ENCODE data around the gene MSS51. TPM values are rescaled to one million over a fixed set of nuclear protein-coding genes. Genes with fewer than 3 reads are reported as not detected.

Gene MSS51
- total and polyA plus RNA-seq, 2 donors (not counting 3 experiments of a cell fraction or from before 2014, with no cell fraction given): 1.8 to 3.5 TPM

DNA sequence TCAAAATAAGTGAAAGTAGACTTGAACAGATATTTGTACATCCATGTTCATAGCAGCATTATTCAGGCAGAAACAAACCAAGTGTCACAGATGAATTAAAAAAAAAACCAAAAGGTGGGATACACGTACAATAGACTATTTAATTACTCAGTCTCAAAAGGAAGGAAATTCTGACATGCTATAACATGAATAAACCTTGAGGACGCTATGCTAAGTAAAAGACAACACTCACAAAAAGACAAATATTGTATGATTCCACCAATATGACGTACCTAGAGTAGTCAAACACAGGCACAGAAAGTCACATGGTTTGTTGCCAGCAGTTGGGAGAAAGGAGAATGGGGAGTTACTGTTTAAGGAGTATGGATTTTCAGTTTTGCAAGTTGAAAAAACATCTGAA, 56.7 kb downstream of the MSS51 start:
- Histone ChIP-seq H4K20me1 (replicated peaks; ENCODE audit: control insufficient read depth, extremely low read depth, insufficient read depth, low read length) (no peaks in the 10 kb centered on the region), H3K9me3 (replicated peaks; ENCODE audit: control insufficient read depth, insufficient read depth, low read length) (no peaks in the 10 kb centered on the region)

More for the DNA sequence above, 56.7 kb downstream of the MSS51 start:
- no peak overlapping the region for H2AFZ ChIP-seq (ENCODE audit: low read depth, low read length)
- no peaks in the 10 kb centered on the region for H3K27me3 ChIP-seq (ENCODE audit: control insufficient read depth in 2 of 2, insufficient read depth in 2 of 2, low read length in 2 of 2)
- TF ChIP-seq FOS (IDR thresholded peaks at IDR 0.05; ENCODE audit: borderline replicate concordance, insufficient read depth, low read length) (no peak), EZH2 (IDR thresholded peaks at IDR 0.05; ENCODE audit: borderline replicate concordance, low read depth, low read length, severe bottlenecking) (no peak), GATA2 (IDR thresholded peaks at IDR 0.05; ENCODE audit: insufficient read depth, insufficient read length, low read depth, low read length) (no peak), JUN (IDR thresholded peaks at IDR 0.05; ENCODE audit: borderline replicate concordance, insufficient read depth, insufficient read length, low read depth) (no peak), POLR2AphosphoS5 (IDR thresholded peaks at IDR 0.05; ENCODE audit: insufficient read depth, low read depth, low read length) (no peak), MYC (IDR thresholded peaks at IDR 0.05; ENCODE audit: low read depth, low read length) (no peak), POLR2A (IDR thresholded peaks at IDR 0.05; ENCODE audit: low read depth, low read length) (no peak)
- TF ChIP-seq, protein P1, sequence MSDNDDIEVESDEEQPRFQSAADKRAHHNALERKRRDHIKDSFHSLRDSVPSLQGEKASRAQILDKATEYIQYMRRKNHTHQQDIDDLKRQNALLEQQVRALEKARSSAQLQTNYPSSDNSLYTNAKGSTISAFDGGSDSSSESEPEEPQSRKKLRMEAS (IDR thresholded peaks at IDR 0.05; ENCODE audit: insufficient read depth, insufficient read length): no peak
- TF ChIP-seq, protein P2, sequence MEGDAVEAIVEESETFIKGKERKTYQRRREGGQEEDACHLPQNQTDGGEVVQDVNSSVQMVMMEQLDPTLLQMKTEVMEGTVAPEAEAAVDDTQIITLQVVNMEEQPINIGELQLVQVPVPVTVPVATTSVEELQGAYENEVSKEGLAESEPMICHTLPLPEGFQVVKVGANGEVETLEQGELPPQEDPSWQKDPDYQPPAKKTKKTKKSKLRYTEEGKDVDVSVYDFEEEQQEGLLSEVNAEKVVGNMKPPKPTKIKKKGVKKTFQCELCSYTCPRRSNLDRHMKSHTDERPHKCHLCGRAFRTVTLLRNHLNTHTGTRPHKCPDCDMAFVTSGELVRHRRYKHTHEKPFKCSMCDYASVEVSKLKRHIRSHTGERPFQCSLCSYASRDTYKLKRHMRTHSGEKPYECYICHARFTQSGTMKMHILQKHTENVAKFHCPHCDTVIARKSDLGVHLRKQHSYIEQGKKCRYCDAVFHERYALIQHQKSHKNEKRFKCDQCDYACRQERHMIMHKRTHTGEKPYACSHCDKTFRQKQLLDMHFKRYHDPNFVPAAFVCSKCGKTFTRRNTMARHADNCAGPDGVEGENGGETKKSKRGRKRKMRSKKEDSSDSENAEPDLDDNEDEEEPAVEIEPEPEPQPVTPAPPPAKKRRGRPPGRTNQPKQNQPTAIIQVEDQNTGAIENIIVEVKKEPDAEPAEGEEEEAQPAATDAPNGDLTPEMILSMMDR (IDR thresholded peaks at IDR 0.05; ENCODE audit: extremely low read depth in 1 of 2, insufficient read depth in 1 of 2, low read depth in 1 of 2, low read length in 2 of 2): no peak
- no peak overlapping the region for H3K9ac ChIP-seq (replicated peaks; ENCODE audit: extremely low read depth, insufficient read depth, low read length)
- no peak overlapping the region for H3K27ac ChIP-seq (ENCODE audit: insufficient read depth, low read depth, low read length)
- CTCF ChIA-PET: no interaction called here
- no peaks in the 10 kb centered on the region for H3K79me2 ChIP-seq (ENCODE audit: control insufficient read depth, insufficient read depth, low read length)
- FAIRE-seq (no peak), DNase-seq (ENCODE audit: low read depth, low spot score) (no peak)
- POLR2A ChIA-PET: no interaction called here
- no TSS peak for BruUV-seq (replicated peaks)
- dilution Hi-C loops (cut with MboI; ENCODE audit: extremely low pct_ligation_motif_present, low sequenced_read_pairs) (no loop called here), intact Hi-C loops (cut with micrococcal nuclease) (no loop called here)
- no peak overlapping the region for H3K4me2 ChIP-seq (ENCODE audit: insufficient read depth, low read length)
- no peaks in the 10 kb centered on the region for H3K4me1 ChIP-seq (ENCODE audit: control insufficient read depth, extremely low read depth, insufficient read depth, low read length)
- H3K9me1 ChIP-seq (replicated peaks; ENCODE audit: control insufficient read depth, extremely low read depth, insufficient read depth, low read length): no peaks in the 10 kb centered on the region
- peaks cover 0 to 12% of the 10 kb centered on the region in 2 experiments for H3K36me3 ChIP-seq (ENCODE audit: control insufficient read depth in 2 of 2, extremely low read depth in 1 of 2, insufficient read depth in 2 of 2, low read length in 2 of 2)
- H3K4me3 ChIP-seq (replicated peaks in 1 of 3; ENCODE audit: insufficient read depth in 1 of 3, low read depth in 1 of 3, low read length in 3 of 3): no peak overlapping the region

Other genes starting within 250 kb of the MSS51 start
- gene DNAJC9, start 186.3 kb downstream of the MSS51 start, total RNA-seq: 47.1 and 55.0 TPM in 2 replicates
- 27.1 and 29.1 TPM in 2 replicates for gene DNAJC9, start 186.3 kb downstream of the MSS51 start, polyA plus RNA-seq
- 86.0 and 94.5 TPM in 2 replicates for gene MRPS16, start 180.9 kb downstream of the MSS51 start, total RNA-seq
- gene MRPS16, start 180.9 kb downstream of the MSS51 start, polyA plus RNA-seq: 159 and 161 TPM in 2 replicates
- 0.12 and 0.27 TPM in 2 replicates for gene CFAP70, start 74.7 kb downstream of the MSS51 start, total RNA-seq
- gene CFAP70, start 74.7 kb downstream of the MSS51 start, polyA plus RNA-seq: 0.11 and 0.19 TPM in 2 replicates
- 81.6 and 86.0 TPM in 2 replicates for gene ANXA7, start 19.5 kb downstream of the MSS51 start, total RNA-seq
- gene ANXA7, start 19.5 kb downstream of the MSS51 start, polyA plus RNA-seq: 56.5 and 62.6 TPM in 2 replicates
- gene PPP3CB, start 62.5 kb upstream of the MSS51 start, total RNA-seq: 29.8 and 30.4 TPM in 2 replicates
- 7.8 and 13.5 TPM in 2 replicates for gene PPP3CB, start 62.5 kb upstream of the MSS51 start, polyA plus RNA-seq
- gene USP54, start 157.8 kb upstream of the MSS51 start, total RNA-seq: 13.5 and 14.2 TPM in 2 replicates
- gene USP54, start 157.8 kb upstream of the MSS51 start, polyA plus RNA-seq: 6.5 and 9.3 TPM in 2 replicates
- gene MYOZ1, start 207.9 kb upstream of the MSS51 start, total RNA-seq: not detected in 2 replicates
- not detected in 2 replicates for gene MYOZ1, start 207.9 kb upstream of the MSS51 start, polyA plus RNA-seq
- not detected in 2 replicates for gene SYNPO2L, start 222.5 kb upstream of the MSS51 start, total RNA-seq
- not detected in 2 replicates for gene SYNPO2L, start 222.5 kb upstream of the MSS51 start, polyA plus RNA-seq